NB4 (cell line): ENCODE data around the gene RAP1GAP2.

Experiments
- DNase-seq: peaks from one replicate; pipeline ENCODE4 v3.0.0; 2010; ENCODE audit warnings: low read depth
- H3K4me3 ChIP-seq: one replicate; pipeline ENCODE4 v1.5.1; 2011; ENCODE audit warnings: mild to moderate bottlenecking, low read depth, low read length, moderate library complexity
- MYC ChIP-seq: IDR thresholded peaks from 2 replicates; pipeline ENCODE4 v1.6.1; 2011; ENCODE audit warnings: low read depth, low read length
- POLR2A ChIP-seq: IDR thresholded peaks from 2 replicates; pipeline ENCODE4 v1.6.1; 2011; ENCODE audit warnings: mild to moderate bottlenecking; ENCODE audit not compliant: insufficient read length; ENCODE audit errors: extremely low read depth
- TF ChIP-seq, protein P1 (sequence below): IDR thresholded peaks from one replicate; pipeline ENCODE4 v1.5.1; 2012; ENCODE audit warnings: low read depth, low read length
- TF ChIP-seq, protein P2 (sequence below): IDR thresholded peaks from 2 replicates; pipeline ENCODE4 v1.6.1; 2011; ENCODE audit warnings: low read depth, low read length

RAP1GAP2 gene

DNA sequence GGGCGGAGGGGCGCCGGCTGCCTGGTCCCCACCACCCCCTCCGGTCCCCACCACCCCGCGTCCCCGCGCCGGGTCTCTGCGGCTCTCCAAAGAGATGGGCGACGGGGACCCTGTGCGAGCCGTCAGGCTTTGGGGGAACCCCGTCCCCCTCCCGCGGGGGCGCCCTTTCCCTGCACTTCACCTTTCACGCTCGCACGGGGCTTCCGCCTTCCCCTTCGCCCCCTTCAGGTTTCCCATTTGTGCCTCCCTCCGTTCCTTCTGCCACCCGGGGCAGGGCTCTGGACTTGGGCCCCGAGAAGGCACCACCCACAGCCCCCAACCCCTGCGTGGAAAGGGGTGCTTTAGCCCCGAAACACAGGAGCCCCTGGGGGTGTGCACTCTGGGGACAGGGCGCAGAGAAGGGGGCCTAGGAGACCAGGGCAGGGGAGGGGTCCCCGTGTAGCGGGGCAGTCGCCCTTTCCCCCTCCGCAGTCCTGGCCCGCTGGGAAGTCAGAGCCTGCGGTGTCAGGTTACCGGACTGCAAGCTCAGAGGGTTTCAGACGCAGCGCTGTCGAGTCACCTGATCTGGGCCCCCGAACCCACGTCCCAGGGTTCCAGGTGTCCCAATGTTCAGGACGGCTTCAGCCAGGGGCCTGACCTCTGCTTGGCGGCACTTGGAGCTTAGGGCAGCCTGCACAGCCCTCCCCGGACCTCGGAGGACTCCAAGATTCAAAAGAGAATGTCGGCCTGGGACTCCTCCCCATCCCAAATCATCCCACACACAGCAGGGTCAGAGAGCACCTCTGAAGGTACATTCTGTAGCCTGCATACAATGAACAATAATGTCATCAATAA, 40.1 kb upstream of the RAP1GAP2 start:
- TF ChIP-seq, protein P1, sequence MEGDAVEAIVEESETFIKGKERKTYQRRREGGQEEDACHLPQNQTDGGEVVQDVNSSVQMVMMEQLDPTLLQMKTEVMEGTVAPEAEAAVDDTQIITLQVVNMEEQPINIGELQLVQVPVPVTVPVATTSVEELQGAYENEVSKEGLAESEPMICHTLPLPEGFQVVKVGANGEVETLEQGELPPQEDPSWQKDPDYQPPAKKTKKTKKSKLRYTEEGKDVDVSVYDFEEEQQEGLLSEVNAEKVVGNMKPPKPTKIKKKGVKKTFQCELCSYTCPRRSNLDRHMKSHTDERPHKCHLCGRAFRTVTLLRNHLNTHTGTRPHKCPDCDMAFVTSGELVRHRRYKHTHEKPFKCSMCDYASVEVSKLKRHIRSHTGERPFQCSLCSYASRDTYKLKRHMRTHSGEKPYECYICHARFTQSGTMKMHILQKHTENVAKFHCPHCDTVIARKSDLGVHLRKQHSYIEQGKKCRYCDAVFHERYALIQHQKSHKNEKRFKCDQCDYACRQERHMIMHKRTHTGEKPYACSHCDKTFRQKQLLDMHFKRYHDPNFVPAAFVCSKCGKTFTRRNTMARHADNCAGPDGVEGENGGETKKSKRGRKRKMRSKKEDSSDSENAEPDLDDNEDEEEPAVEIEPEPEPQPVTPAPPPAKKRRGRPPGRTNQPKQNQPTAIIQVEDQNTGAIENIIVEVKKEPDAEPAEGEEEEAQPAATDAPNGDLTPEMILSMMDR, result no peak
- TF ChIP-seq, protein P2, sequence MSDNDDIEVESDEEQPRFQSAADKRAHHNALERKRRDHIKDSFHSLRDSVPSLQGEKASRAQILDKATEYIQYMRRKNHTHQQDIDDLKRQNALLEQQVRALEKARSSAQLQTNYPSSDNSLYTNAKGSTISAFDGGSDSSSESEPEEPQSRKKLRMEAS, result no peak
- TF ChIP-seq MYC (no peak), POLR2A (no peak)
- no peak overlapping the region for H3K4me3 ChIP-seq
- no peak for DNase-seq

DNA sequence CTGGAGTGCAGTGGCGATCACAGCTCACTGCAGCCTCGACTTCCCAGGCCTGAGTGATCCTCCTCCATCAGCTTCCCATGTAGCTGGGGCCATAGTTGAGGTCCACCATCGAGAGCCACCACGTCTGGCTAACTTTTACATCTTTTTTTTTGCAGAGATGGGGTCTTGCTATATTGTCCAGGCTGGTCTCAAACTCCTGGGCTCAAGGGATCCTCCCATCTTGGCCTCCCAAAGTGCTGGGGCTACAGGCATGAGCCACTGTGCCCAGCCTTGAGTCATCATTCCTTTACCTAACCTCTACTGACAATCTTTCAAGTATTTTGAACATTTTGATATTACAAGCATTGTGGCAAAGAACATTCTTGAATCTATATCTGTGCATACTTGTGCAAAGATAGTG, 37.4 kb upstream of the RAP1GAP2 start:
- TF ChIP-seq, protein P2, result no peak
- TF ChIP-seq POLR2A, result no peak
- TF ChIP-seq, protein P1, result no peak
- no peak for TF ChIP-seq MYC
- no peak for DNase-seq
- no peak overlapping the region for H3K4me3 ChIP-seq

DNA sequence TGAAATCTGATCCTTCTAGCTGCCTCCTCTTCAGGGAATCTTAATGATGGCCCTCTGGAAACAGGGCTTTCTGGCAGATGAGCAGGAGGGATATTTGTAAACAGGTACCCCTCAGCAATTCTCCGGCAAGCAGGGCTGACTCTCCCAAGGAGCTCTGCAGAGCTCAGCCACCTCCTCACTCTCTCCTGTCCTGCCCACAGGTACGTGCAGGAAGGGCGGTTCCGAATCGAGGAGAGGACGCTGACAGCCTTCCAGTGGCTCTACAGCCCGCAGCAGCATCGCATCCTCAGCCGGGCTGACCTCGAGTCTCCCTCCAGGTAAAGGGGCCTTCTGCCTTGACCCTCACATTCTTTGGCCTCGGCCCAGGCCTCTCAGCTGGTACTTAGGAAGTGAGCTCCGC, 26.1 kb upstream of the RAP1GAP2 start:
- DNase-seq, result no peak
- TF ChIP-seq MYC (no peak), POLR2A (no peak)
- TF ChIP-seq, protein P1, result no peak
- TF ChIP-seq, protein P2, result no peak
- H3K4me3 ChIP-seq, result no peak overlapping the region

DNA sequence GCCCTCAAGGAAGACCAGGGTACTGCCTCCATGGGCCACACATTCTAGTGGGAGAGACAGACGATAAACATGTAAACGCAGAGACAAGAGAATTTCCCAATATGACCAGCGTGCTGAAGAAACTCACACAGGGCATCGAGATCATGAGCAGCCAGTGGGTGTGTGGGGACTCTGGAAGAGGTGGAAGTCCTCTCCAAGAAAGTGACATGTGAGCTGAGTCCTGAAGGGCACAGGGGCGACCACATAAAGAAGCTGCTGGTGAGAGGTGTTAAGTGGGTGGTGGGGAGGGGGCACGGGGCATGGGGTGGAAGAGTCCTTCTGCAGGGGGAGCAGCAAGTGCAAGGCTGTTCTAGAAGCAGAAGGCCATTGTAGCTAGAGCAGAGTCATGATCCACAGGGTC, 21.0 kb upstream of the RAP1GAP2 start:
- DNase-seq, result no peak
- no peak for TF ChIP-seq MYC
- no peak for TF ChIP-seq POLR2A
- TF ChIP-seq, protein P2, result no peak
- TF ChIP-seq, protein P1, result no peak
- no peak overlapping the region for H3K4me3 ChIP-seq

DNA sequence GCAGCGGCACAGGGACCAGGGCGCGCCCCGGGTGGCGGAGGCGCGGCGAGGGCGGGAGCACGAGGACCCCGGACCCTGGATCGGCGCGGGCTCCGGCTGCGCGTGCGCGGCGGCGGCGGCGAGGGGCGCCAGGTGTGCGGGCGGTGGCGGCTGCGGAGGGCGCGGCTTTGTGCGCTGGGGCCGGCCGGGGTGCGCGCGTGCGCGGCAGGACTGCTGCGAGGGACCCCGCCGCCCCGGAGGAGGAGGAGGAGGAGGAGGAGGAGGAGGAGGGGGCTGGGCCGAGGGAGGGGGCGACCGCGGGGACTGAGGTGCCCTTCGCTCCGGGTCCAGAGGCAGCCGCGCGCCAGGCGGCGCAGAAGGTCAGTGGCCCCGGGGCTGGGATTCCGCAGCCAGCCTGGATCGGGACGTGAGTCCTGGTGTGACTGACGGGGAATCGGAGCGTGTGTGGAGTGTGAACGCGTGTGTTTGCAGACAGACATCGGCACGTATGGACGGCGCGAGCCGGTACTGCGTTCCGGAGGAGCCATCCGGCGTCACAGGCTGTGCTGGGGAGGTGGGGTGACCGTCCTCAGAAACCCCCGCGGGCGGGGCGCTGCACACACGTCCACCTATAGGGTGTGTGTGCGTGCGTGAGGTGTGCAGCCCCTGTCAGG, 19.5 kb upstream of the RAP1GAP2 start:
- no peak for DNase-seq

More for the DNA sequence above, 19.5 kb upstream of the RAP1GAP2 start:
- H3K4me3 ChIP-seq, result no peak overlapping the region
- TF ChIP-seq POLR2A, result no peak
- no peak for TF ChIP-seq MYC
- TF ChIP-seq, protein P2, result no peak
- TF ChIP-seq, protein P1, result no peak
